ENCODE data around the gene ENO4.

ENO4 gene

DNA sequence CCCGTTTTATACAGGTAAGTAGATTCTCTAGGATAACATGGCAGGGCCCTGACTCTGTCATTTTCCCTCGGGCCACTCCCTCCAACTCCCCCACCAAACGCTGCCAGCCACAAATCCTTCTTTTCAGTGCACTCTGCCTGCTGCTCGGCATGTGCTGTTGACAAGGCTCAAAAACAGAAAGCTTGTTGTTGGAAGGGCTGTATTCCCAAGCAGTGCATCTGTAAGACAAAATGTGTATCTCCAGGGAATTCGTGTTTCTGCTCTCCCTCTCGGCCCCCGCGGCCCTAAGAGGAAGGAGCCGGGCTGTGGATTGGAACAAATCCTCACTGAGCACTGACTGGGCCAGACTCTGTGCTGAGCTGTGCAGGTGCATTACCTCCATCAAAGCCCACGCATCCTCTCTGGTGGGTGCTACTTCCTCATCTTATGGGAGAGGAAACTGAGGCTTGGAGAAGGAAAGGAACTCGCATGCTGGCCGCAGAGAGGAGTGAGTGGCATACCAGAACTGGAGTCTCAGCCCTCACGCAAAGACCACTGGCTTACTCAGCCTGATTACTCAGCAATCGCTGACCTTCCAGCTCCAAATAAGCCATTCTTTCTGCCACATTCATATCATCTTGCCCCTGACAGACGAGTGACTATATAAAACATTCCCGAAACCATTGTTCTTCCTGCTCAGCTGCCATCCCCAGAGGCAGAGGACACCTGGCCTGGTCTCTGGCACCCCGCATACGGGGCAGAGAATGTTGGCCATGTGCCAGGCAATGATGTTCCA, 33.5 kb upstream of the ENO4 start:
- Histone ChIP-seq H3K4me1 (ENCODE audit: control insufficient read depth, insufficient read depth, low read length) (no peaks in the 10 kb centered on the region), H3K27me3 (ENCODE audit: control insufficient read depth, insufficient read depth, low read length) (peaks cover 4% of the 10 kb centered on the region), H3K27ac (ENCODE audit: low read depth, low read length) (no peak overlapping the region), H3K36me3 (ENCODE audit: control insufficient read depth, insufficient read depth, low read length) (no peaks in the 10 kb centered on the region), H3K4me3 (ENCODE audit: low read length) (no peak overlapping the region), H3K9ac (ENCODE audit: low read length) (no peak overlapping the region)

DNA sequence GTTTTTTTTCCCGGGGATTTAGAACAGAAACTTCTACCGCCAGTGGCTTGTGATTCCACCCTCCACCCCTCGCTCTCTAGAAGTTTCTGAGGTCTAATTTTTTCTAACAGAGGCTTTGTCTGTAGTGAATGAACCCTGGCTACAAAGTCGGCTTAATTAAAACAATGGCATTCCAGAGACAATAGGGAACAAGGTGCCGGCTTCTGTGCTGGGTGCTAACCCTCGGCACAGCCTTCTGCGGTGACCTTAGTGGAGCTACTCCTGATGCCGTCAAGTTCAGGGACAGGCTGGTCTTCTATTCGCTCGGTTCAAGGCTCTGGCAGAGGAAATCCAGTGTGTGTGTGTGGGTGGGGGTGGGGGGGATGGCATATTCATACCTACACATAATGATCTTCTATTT, 32.1 kb upstream of the ENO4 start:
- no peak overlapping the region for H3K9ac ChIP-seq (ENCODE audit: low read length)
- no peak overlapping the region for H3K4me3 ChIP-seq (ENCODE audit: low read length)
- H3K36me3 ChIP-seq (ENCODE audit: control insufficient read depth, insufficient read depth, low read length), result no peaks in the 10 kb centered on the region
- no peak overlapping the region for H3K27ac ChIP-seq (ENCODE audit: low read depth, low read length)
- H3K27me3 ChIP-seq (ENCODE audit: control insufficient read depth, insufficient read depth, low read length), result peaks cover 4% of the 10 kb centered on the region
- H3K4me1 ChIP-seq (ENCODE audit: control insufficient read depth, insufficient read depth, low read length), result no peaks in the 10 kb centered on the region

DNA sequence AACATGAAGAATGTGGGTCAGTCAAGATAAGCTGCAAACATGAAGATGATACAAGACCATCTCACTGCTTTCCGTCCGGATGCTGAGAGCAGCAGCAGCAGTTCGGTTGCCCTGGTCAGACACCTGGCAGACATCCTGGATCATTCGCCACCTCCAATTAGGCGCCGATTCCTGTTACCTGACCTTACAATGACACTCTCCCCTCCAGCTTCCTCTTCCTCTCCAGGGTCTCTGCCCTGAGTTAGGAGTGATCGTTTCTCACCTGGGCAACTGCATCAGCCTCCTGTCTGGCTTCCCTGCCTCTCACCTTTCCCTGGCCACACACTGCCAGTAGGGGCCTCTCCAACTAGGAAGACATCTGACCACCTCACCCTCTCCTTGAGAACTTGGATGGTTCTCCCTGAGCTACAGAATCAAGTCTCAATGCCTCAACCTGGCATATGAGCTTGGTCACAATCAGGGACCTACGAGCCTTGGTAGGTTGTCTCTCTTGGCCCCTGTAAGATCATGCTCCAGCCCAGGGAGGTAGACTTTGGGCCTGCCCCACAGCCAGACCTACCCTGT, 31.4 kb upstream of the ENO4 start:
- H3K27me3 ChIP-seq (ENCODE audit: control insufficient read depth, insufficient read depth, low read length), result peaks cover 4% of the 10 kb centered on the region
- no peaks in the 10 kb centered on the region for H3K36me3 ChIP-seq (ENCODE audit: control insufficient read depth, insufficient read depth, low read length)
- H3K4me3 ChIP-seq (ENCODE audit: low read length), result no peak overlapping the region
- H3K9ac ChIP-seq (ENCODE audit: low read length), result no peak overlapping the region
- no peaks in the 10 kb centered on the region for H3K4me1 ChIP-seq (ENCODE audit: control insufficient read depth, insufficient read depth, low read length)
- no peak overlapping the region for H3K27ac ChIP-seq (ENCODE audit: low read depth, low read length)

DNA sequence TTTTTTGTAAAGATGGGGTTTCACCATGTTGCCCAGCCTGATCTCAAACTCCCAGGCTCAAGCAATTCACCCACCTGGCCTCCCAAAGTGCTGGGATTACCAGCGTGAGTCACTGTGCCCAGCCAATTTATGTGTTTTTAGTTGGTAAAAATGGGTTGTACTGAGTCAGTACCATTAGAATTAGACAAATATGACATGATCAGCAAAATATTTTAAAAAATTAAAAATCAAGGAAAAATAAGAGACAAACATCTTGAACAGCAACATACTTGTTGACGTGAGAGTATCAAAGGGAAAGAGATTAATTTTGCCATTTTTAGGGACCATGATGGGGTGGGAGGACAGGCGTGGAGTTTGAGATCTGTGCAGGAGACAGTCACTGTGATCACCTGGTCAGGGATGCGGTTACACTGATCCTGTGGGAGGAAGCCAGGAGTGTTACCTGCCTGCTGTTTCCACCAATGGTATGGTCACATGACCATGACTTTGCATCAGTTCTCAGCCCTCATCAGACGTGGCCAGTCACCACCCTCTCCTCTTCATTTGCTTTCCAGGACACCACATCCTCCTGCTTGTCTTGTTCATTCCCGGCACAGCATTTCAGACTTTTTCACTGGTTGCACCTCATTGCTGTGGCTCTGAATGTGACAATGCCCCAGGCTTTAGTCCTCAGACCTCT, 29.2 kb upstream of the ENO4 start:
- Histone ChIP-seq H3K4me1 (ENCODE audit: control insufficient read depth, insufficient read depth, low read length) (no peaks in the 10 kb centered on the region), H3K9ac (ENCODE audit: low read length) (no peak overlapping the region), H3K4me3 (ENCODE audit: low read length) (no peak overlapping the region), H3K27ac (ENCODE audit: low read depth, low read length) (no peak overlapping the region), H3K36me3 (ENCODE audit: control insufficient read depth, insufficient read depth, low read length) (no peaks in the 10 kb centered on the region), H3K27me3 (ENCODE audit: control insufficient read depth, insufficient read depth, low read length) (peaks cover 4% of the 10 kb centered on the region)

DNA sequence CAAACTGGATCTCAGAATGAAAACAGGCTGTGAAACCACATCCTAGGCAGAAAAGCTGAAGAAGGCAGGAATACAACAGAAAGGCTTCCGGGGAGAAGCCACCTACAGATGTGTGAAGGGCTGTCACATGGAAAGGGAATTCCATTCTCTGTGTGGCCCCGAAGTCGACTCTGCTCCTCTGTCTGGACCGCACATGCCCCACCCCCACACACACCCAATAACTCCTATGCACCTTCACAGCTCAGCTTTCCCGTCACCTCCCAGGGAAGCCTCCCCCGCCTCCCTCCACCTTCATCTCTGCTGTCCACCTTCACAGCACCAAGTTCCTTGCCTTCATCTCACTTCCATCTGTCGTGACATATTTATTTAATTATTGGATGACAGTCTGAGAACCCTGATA, 23.4 kb upstream of the ENO4 start:
- no peak overlapping the region for H3K4me3 ChIP-seq (ENCODE audit: low read length)
- no peaks in the 10 kb centered on the region for H3K27me3 ChIP-seq (ENCODE audit: control insufficient read depth, insufficient read depth, low read length)
- no peak overlapping the region for H3K9ac ChIP-seq (ENCODE audit: low read length)
- no peaks in the 10 kb centered on the region for H3K36me3 ChIP-seq (ENCODE audit: control insufficient read depth, insufficient read depth, low read length)
- no peaks in the 10 kb centered on the region for H3K4me1 ChIP-seq (ENCODE audit: control insufficient read depth, insufficient read depth, low read length)
- H3K27ac ChIP-seq (ENCODE audit: low read depth, low read length), result no peak overlapping the region

DNA sequence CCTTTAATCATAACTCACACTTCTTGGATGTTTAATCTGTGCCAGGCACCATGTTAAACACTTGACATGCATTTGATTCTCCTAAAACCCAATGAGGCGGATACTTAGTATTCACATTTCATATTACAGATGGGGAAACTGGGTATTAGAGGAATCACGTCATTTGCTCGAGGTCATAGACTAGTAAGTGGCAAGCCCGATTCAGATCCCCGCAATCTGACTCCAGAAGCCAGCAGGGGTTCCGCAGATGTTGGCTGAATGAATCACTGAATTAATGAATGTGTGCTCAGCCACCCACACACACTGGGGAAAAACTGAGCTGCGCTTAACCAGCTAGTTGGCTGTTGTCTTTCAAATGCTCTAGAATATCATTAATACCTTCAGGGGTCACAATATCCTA, 22.5 kb upstream of the ENO4 start:
- Histone ChIP-seq H3K36me3 (ENCODE audit: control insufficient read depth, insufficient read depth, low read length) (no peaks in the 10 kb centered on the region), H3K27ac (ENCODE audit: low read depth, low read length) (no peak overlapping the region), H3K4me3 (ENCODE audit: low read length) (no peak overlapping the region), H3K9ac (ENCODE audit: low read length) (no peak overlapping the region), H3K4me1 (ENCODE audit: control insufficient read depth, insufficient read depth, low read length) (no peaks in the 10 kb centered on the region), H3K27me3 (ENCODE audit: control insufficient read depth, insufficient read depth, low read length) (no peaks in the 10 kb centered on the region)

DNA sequence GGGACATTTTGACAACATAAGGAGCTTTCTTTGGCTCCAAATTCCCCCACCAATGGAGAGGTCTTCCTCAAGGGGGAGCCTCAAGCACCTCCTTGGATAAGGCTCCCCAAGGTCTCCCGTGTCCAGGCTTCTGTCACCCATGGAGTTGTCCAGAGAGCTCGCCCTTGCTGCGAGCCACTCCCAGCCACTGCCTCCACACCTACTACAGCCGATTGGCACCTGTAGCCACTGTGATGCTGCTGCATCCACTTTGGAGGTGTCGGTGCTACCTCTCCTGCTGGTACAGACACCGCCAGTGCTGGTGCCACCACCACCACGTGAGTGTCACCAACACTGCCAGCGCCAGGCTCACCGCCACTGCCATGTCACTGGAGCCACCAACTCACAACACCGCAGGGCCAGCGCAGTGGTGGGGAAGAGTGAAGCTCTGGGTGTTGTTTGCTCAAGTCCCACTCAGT, 22.1 kb upstream of the ENO4 start:
- Histone ChIP-seq H3K9ac (ENCODE audit: low read length) (no peak overlapping the region), H3K36me3 (ENCODE audit: control insufficient read depth, insufficient read depth, low read length) (no peaks in the 10 kb centered on the region), H3K27me3 (ENCODE audit: control insufficient read depth, insufficient read depth, low read length) (no peaks in the 10 kb centered on the region), H3K4me1 (ENCODE audit: control insufficient read depth, insufficient read depth, low read length) (no peaks in the 10 kb centered on the region), H3K27ac (ENCODE audit: low read depth, low read length) (no peak overlapping the region), H3K4me3 (ENCODE audit: low read length) (no peak overlapping the region)

GRCh38 chr10:116828116-116828515, 21.2 kb upstream of the ENO4 start:
- no peak overlapping the region for H3K27ac ChIP-seq (ENCODE audit: low read depth, low read length)
- no peak overlapping the region for H3K9ac ChIP-seq (ENCODE audit: low read length)
- H3K36me3 ChIP-seq (ENCODE audit: control insufficient read depth, insufficient read depth, low read length), result no peaks in the 10 kb centered on the region
- H3K4me3 ChIP-seq (ENCODE audit: low read length), result no peak overlapping the region
- no peaks in the 10 kb centered on the region for H3K27me3 ChIP-seq (ENCODE audit: control insufficient read depth, insufficient read depth, low read length)
- no peaks in the 10 kb centered on the region for H3K4me1 ChIP-seq (ENCODE audit: control insufficient read depth, insufficient read depth, low read length)

DNA sequence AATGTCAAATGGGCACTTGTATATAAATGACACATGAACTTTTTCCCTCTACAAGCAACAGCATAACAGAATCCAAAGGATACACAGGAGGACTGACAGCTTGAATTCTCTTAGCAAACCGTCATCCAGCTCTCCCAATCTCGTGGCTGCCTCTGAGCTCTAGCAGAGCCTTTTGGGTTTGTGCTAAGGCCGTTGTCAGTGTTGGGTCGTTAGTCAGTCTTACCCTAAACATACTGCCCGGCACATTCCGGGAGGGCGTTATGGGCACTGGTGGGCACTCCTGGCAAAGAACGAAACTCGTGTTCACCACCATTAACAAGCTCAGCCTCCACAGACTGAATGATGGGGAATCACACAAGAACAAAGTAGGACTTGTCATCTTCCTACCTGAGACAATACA, 19.6 kb upstream of the ENO4 start:
- Histone ChIP-seq H3K9ac (ENCODE audit: low read length) (no peak overlapping the region), H3K4me3 (ENCODE audit: low read length) (no peak overlapping the region), H3K27ac (ENCODE audit: low read depth, low read length) (no peak overlapping the region)

GRCh38 chr10:116831086-116831485, 18.2 kb upstream of the ENO4 start:
- Histone ChIP-seq H3K4me3 (ENCODE audit: low read length) (no peak overlapping the region), H3K36me3 (ENCODE audit: control insufficient read depth, insufficient read depth, low read length) (no peaks in the 10 kb centered on the region), H3K27ac (ENCODE audit: low read depth, low read length) (no peak overlapping the region), H3K27me3 (ENCODE audit: control insufficient read depth, insufficient read depth, low read length) (no peaks in the 10 kb centered on the region), H3K9ac (ENCODE audit: low read length) (no peak overlapping the region), H3K4me1 (ENCODE audit: control insufficient read depth, insufficient read depth, low read length) (no peaks in the 10 kb centered on the region)

More for the DNA sequence above, 19.6 kb upstream of the ENO4 start:
- Histone ChIP-seq H3K27me3 (ENCODE audit: control insufficient read depth, insufficient read depth, low read length) (no peaks in the 10 kb centered on the region), H3K4me1 (ENCODE audit: control insufficient read depth, insufficient read depth, low read length) (no peaks in the 10 kb centered on the region), H3K36me3 (ENCODE audit: control insufficient read depth, insufficient read depth, low read length) (no peaks in the 10 kb centered on the region)

DNA sequence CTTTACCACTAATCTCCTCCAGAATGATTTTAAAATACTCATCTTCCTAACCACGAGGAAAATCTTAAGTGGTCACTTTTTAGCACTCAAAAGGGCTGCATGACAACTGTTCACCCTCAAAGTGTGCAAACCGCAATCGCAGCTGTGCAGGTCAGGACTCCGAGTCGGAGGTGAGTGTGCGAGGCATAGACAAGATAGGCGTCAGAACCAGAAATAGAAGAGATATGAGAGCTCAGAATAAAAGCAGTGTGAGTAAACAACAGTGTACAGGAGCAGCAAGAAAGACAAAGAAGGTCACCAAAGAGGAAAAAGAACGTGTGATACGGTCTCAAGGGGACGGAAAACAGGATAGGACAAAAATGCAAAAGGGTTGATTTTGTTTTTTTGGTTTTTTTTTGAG, 17.5 kb upstream of the ENO4 start:
- no peaks in the 10 kb centered on the region for H3K27me3 ChIP-seq (ENCODE audit: control insufficient read depth, insufficient read depth, low read length)
- H3K4me1 ChIP-seq (ENCODE audit: control insufficient read depth, insufficient read depth, low read length), result no peaks in the 10 kb centered on the region
- H3K4me3 ChIP-seq (ENCODE audit: low read length), result no peak overlapping the region
- H3K9ac ChIP-seq (ENCODE audit: low read length), result no peak overlapping the region
- H3K27ac ChIP-seq (ENCODE audit: low read depth, low read length), result no peak overlapping the region
- H3K36me3 ChIP-seq (ENCODE audit: control insufficient read depth, insufficient read depth, low read length), result no peaks in the 10 kb centered on the region

DNA sequence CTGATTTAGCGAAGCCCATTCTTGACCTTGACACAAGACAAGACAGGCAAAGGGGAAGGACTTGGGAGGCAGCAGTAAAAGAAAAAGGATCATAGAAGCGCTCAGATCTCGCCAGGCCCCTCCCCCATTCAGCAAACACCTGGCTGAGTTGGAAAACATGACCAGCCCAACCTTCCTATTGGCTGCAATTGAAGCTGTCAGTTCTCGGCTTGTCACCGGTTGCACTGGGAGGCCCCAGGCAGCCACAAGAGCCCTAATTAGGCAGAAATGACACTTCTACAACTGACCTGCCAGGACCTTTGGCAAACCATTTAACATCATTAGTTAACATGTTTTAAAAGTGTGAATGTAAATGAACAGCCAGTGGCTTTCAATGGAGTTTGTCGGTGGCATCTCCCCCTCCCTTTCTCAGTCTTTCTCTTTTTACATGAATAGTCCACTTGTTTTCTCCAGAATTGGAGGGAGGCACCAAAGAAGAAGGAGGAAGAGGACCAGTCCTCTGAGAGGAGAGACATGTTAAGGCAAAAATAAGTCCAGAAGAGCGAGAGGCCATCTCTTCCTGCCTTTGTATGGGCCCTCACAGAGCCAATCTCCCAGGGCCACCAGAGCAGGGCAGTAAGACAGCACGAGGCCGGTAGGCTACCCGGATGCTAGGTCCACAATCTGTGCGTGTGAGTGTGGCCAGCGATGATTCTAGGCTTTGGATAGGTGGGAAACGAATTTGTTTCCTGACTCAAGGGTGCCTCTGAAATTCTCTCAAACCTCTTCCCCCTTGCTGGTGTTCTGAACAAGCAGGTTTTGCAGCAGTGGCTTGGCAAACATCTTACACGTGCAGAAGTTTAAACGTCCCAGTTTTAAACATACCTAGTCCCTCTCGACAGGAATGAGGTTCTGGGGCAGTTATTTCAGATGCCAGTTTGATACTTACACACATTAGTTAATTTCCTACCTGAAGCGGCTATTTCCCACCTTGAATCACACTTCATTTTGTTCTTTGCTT, 15.0 kb upstream of the ENO4 start:
- no peak overlapping the region for H3K9ac ChIP-seq (ENCODE audit: low read length)
- no peak overlapping the region for H3K27ac ChIP-seq (ENCODE audit: low read depth, low read length)
- H3K27me3 ChIP-seq (ENCODE audit: control insufficient read depth, insufficient read depth, low read length), result no peaks in the 10 kb centered on the region
- no peaks in the 10 kb centered on the region for H3K4me1 ChIP-seq (ENCODE audit: control insufficient read depth, insufficient read depth, low read length)
- no peaks in the 10 kb centered on the region for H3K36me3 ChIP-seq (ENCODE audit: control insufficient read depth, insufficient read depth, low read length)
- no peak overlapping the region for H3K4me3 ChIP-seq (ENCODE audit: low read length)

Measured in rectal smooth muscle tissue (tissue), 1 donor.